Measurements from ENCODE around the gene GNRH2. TPM values are rescaled to one million over a fixed set of nuclear protein-coding genes. Genes with fewer than 3 reads are reported as not detected.

GNRH2 gene
- total RNA-seq, 4 donors from 2014 or later: not detected

GRCh38 chr20:3031524-3032147, 11.8 kb upstream of the GNRH2 start:
- DNase-seq (ENCODE audit: low spot score) (no peak), ATAC-seq (ENCODE audit: low FRiP score) (no peak)
- no peak for TF ChIP-seq CTCF (IDR thresholded peaks at IDR 0.05)

GRCh38 chr20:3032624-3033023, 10.8 kb upstream of the GNRH2 start:
- DNase-seq (ENCODE audit: low spot score): no peak
- no peak for TF ChIP-seq CTCF (IDR thresholded peaks at IDR 0.05)
- no peak for ATAC-seq (ENCODE audit: low FRiP score)

- no peak for TF ChIP-seq CTCF (IDR thresholded peaks at IDR 0.05)
- DNase-seq (ENCODE audit: low spot score): no peak
- ATAC-seq (ENCODE audit: low FRiP score): no peak
Measured at GRCh38 chr20:3037654-3038053, 5.8 kb upstream of the GNRH2 start.

- DNase-seq (ENCODE audit: low spot score): no peak
- ATAC-seq (ENCODE audit: low FRiP score): no peak
- TF ChIP-seq CTCF (IDR thresholded peaks at IDR 0.05): no peak
Measured at GRCh38 chr20:3038454-3038853, 5.0 kb upstream of the GNRH2 start.

GRCh38 chr20:3039426-3039825, 4.0 kb upstream of the GNRH2 start:
- no peak for TF ChIP-seq CTCF (IDR thresholded peaks at IDR 0.05)
- no peak for ATAC-seq (ENCODE audit: low FRiP score)

GRCh38 chr20:3040086-3040485, 3.3 kb upstream of the GNRH2 start:
- TF ChIP-seq CTCF (IDR thresholded peaks at IDR 0.05): no peak
- ATAC-seq (ENCODE audit: low FRiP score): no peak
- no peak for DNase-seq (ENCODE audit: low spot score)

More at GRCh38 chr20:3039426-3039825, 4.0 kb upstream of the GNRH2 start:
- DNase-seq (ENCODE audit: low spot score): no peak

- no peak for TF ChIP-seq CTCF (IDR thresholded peaks at IDR 0.05)
- no peak for DNase-seq (ENCODE audit: low spot score)
- no peak for ATAC-seq (ENCODE audit: low FRiP score)
Measured at GRCh38 chr20:3041854-3042409, 1.5 kb upstream of the GNRH2 start.

All from omental fat pad (tissue), 4 donors.